HCT116 (cell line): ENCODE results near the gene UNC93B1. TPM values are rescaled to one million over a fixed set of nuclear protein-coding genes. Genes with fewer than 3 reads are reported as not detected.

ENCODE experiments used
- ATAC-seq: fragments of 200-7000 bp; cut with Tn5 transposase; 2 replicates; pipeline ENCODE4 v1.9.1; 2020; ENCODE audit warnings: mild to moderate bottlenecking, moderate library complexity
- BruUV-seq: library from RNA; stranded (reverse); fragments of 400-500 nt; replicated peaks from 2 replicates; lab custom pipeline; 2021; lab: Mats Ljungman, UMichigan
- CTCF ChIA-PET: fragments of 300-600 bp; sonication (Branson Sonifier 250); formaldehyde crosslinking; loops from one replicate; lab custom pipeline; 2021; ENCODE audit warnings: antibody characterized with exemption; lab: Charles Lee
- POLR2A ChIA-PET: fragments of 300-600, 350-600 bp; sonication (Branson Sonifier 250); formaldehyde crosslinking; loops from one replicate; lab custom pipeline; 2021; ENCODE audit warnings: antibody characterized with exemption; lab: Charles Lee
- RAD21 ChIA-PET, 2 experiments: fragments of 300-600 bp; sonication (Branson Sonifier 250); formaldehyde crosslinking; loops; one replicate each; lab custom pipeline; 2023; ENCODE audit warnings: low total read pairs in 2 of 2; ENCODE audit not compliant: uncharacterized antibody in 2 of 2, unreplicated experiment in 2 of 2, low non-redundant PET in 1 of 2; lab: Charles Lee
- DNase-seq: peaks from one replicate; pipeline ENCODE4 v3.0.0-alpha.2; 2010; ENCODE audit warnings: low read depth, low spot score
- H2AFZ ChIP-seq: fragments of 200-600 bp; shearing (Covaris generic), sonication (generic); 2 replicates; pipeline ENCODE4 v1.6.1; 2017; ENCODE audit warnings: low read depth, mixed run types, mixed read lengths, antibody characterized with exemption, low read length; ENCODE audit not compliant: poor library complexity, severe bottlenecking
- H3K27ac ChIP-seq: 2 replicates; pipeline ENCODE4 v1.5.1; 2012; ENCODE audit warnings: low read depth, low read length
- H3K27me3 ChIP-seq: fragments of 200-600 bp; sonication (generic); 2 replicates; pipeline ENCODE4 v1.6.1; 2016; ENCODE audit warnings: mixed run types, low read length, mixed read lengths; ENCODE audit not compliant: insufficient read depth
- H3K36me3 ChIP-seq, 2 experiments: fragments of 200-500 bp in 1 of 2; fragments of 200-600 bp in 1 of 2; sonication (Bioruptor generic) in 1 of 2; sonication (generic) in 1 of 2; 2 replicates each; pipeline versions ENCODE4 v1.5.1 to v1.6.1; 2014 to 2016; ENCODE audit warnings: low read length in 2 of 2, inconsistent platforms in 1 of 2, mixed read lengths in 1 of 2, mixed run types in 1 of 2; ENCODE audit not compliant: insufficient read depth in 2 of 2, control insufficient read depth in 1 of 2
- H3K4me1 ChIP-seq, 2 experiments: fragments of 200-600 bp in 1 of 2; sonication (generic) in 1 of 2; 2 replicates each; pipeline versions ENCODE4 v1.5.1 to v1.6.1; 2012 to 2017; ENCODE audit warnings: low read length in 2 of 2, inconsistent platforms in 1 of 2, mild to moderate bottlenecking in 1 of 2, mixed read lengths in 1 of 2, mixed run types in 1 of 2, moderate library complexity in 1 of 2; ENCODE audit not compliant: insufficient read depth in 2 of 2, control insufficient read depth in 1 of 2
- H3K4me2 ChIP-seq: fragments of 200-600 bp; sonication (generic); 2 replicates; pipeline ENCODE4 v1.6.1; 2017; ENCODE audit warnings: mixed run types, low read length, mixed read lengths
- H3K4me3 ChIP-seq, 2 experiments: fragments of 200-600 bp in 1 of 2; sonication (generic) in 1 of 2; replicated peaks in 1 of 2; 2 replicates each; pipeline ENCODE4 v1.5.1; 2011 to 2016; ENCODE audit warnings: low read length in 2 of 2, control low read depth in 1 of 2, low read depth in 1 of 2, mild to moderate bottlenecking in 1 of 2, mixed read lengths in 1 of 2, mixed run types in 1 of 2
- H3K79me2 ChIP-seq: fragments of 200-600 bp; sonication (generic); 2 replicates; pipeline ENCODE4 v1.6.1; 2017; ENCODE audit warnings: mild to moderate bottlenecking, mixed run types, low read length, moderate library complexity, mixed read lengths; ENCODE audit not compliant: insufficient read depth
- H3K9ac ChIP-seq: fragments of 200-600 bp; sonication (generic); 2 replicates; pipeline ENCODE4 v1.6.1; 2016; ENCODE audit warnings: low read length, mixed read lengths
- H3K9me2 ChIP-seq: fragments of 200-600 bp; sonication (generic), shearing (Covaris generic); 2 replicates; pipeline ENCODE4 v1.6.1; 2017; ENCODE audit warnings: mixed run types, mild to moderate bottlenecking, moderate library complexity; ENCODE audit not compliant: insufficient read depth
- H3K9me3 ChIP-seq, 2 experiments: fragments of 200-500 bp in 1 of 2; fragments of 200-600 bp in 1 of 2; sonication (Bioruptor generic) in 1 of 2; sonication (generic) in 1 of 2; 2 replicates each; pipeline ENCODE4 v1.6.1; 2014 to 2017; ENCODE audit warnings: low read length in 2 of 2, mixed read lengths in 2 of 2, inconsistent platforms in 1 of 2, low read depth in 1 of 2, mild to moderate bottlenecking in 1 of 2, mixed run types in 1 of 2, moderate library complexity in 1 of 2; ENCODE audit not compliant: control insufficient read depth in 1 of 2, insufficient read depth in 1 of 2
- H4K20me1 ChIP-seq: fragments of 200-600 bp; sonication (generic), shearing (Covaris generic); 2 replicates; pipeline ENCODE4 v1.6.1; 2017; ENCODE audit warnings: mixed run types, mild to moderate bottlenecking, moderate library complexity; ENCODE audit not compliant: insufficient read depth
- CBX3 ChIP-seq: IDR thresholded peaks from 2 replicates; pipeline ENCODE4 v1.6.1; 2012; ENCODE audit warnings: low read depth
- CEBPB ChIP-seq: IDR thresholded peaks from 2 replicates; pipeline ENCODE4 v1.6.1; 2012; ENCODE audit warnings: low read depth
- ELF1 ChIP-seq: IDR thresholded peaks from 2 replicates; pipeline ENCODE4 v1.6.1; 2012; ENCODE audit warnings: low read depth, borderline replicate concordance
- EZH2 ChIP-seq: fragments of 200-600 bp; sonication (generic); IDR thresholded peaks from 2 replicates; pipeline ENCODE4 v1.6.1; 2017; ENCODE audit warnings: antibody characterized with exemption, mixed run types
- EZH2phosphoT487 ChIP-seq: fragments of 200-600 bp; IDR thresholded peaks from 2 replicates; pipeline ENCODE4 v1.6.1; 2018; ENCODE audit warnings: antibody characterized with exemption, borderline replicate concordance
- MAX ChIP-seq: IDR thresholded peaks from 2 replicates; pipeline ENCODE4 v1.6.1; 2012
- POLR2AphosphoS5 ChIP-seq: IDR thresholded peaks from 2 replicates; pipeline ENCODE4 v1.6.1; 2011; ENCODE audit warnings: mild to moderate bottlenecking, low read depth, low read length, moderate library complexity
- RAD21 ChIP-seq: IDR thresholded peaks from 2 replicates; pipeline ENCODE4 v1.6.1; 2012; ENCODE audit warnings: low read depth, mild to moderate bottlenecking
- SRF ChIP-seq: IDR thresholded peaks from 2 replicates; pipeline ENCODE4 v1.6.1; 2012; ENCODE audit warnings: low read depth
- ZBTB33 ChIP-seq: IDR thresholded peaks from 2 replicates; pipeline ENCODE4 v1.6.1; 2011; ENCODE audit warnings: mild to moderate bottlenecking, low read length, moderate library complexity; ENCODE audit not compliant: insufficient replicate concordance; ENCODE audit errors: extremely low read depth
- ZFX ChIP-seq: fragments of 450-650 bp; IDR thresholded peaks from 2 replicates; pipeline ENCODE4 v1.6.1; 2017
- ZNF274 ChIP-seq: fragments of 200-500 bp; sonication (Bioruptor generic); IDR thresholded peaks from 2 replicates; pipeline ENCODE4 v1.6.1; 2014; ENCODE audit warnings: mild to moderate bottlenecking, low read depth, low read length, inconsistent platforms
- intact Hi-C: fragments of 100-400 bp; cut with micrococcal nuclease; formaldehyde crosslinking; loops from 2 replicates; pipeline ENCODE4 v1.10.0; 2022
- total RNA-seq: library from RNA; stranded (reverse); gene quantifications from one replicate; pipeline ENCODE4 v1.2.1, GENCODE V29; 2021; ENCODE audit not compliant: unreplicated experiment
- TF ChIP-seq, protein P1 (sequence below), 3 experiments: fragments of 200-600 bp in 1 of 3; sonication (generic) in 1 of 3; IDR thresholded peaks in 2 of 3; conservative IDR thresholded peaks in 1 of 3; 2 replicates each; pipeline ENCODE4 v1.5.1; 2012 to 2017; ENCODE audit warnings: low read depth in 2 of 3, low read length in 2 of 3, antibody characterized with exemption in 1 of 3, borderline replicate concordance in 1 of 3, control low read depth in 1 of 3, mild to moderate bottlenecking in 1 of 3, mixed read lengths in 1 of 3, mixed run types in 1 of 3, moderate library complexity in 1 of 3; ENCODE audit not compliant: insufficient read depth in 1 of 3

UNC93B1 gene
- total RNA-seq, 1 experiment from 2014 or later = 72.9 TPM

DNA sequence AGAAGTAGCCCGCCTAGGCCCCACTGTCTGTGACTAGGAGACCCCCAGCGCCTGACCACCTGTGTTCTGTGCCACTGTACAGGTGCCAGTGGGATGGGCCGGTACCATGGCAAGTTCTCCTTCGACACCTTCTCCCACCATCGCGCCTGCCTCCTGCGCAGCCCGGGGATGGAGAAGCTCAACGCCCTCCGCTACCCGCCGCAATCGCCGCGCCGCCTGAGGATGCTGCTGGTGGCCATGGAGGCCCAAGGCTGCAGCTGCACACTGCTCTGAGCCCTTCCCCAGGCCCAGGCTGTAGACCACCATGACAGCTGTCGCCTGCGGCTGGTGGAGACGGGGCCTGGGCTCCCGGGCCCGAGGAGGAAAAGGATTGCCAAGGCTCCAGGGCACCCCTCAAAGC lies 23.8 kb upstream of the UNC93B1 start (continued):
- TF ChIP-seq, protein P1, sequence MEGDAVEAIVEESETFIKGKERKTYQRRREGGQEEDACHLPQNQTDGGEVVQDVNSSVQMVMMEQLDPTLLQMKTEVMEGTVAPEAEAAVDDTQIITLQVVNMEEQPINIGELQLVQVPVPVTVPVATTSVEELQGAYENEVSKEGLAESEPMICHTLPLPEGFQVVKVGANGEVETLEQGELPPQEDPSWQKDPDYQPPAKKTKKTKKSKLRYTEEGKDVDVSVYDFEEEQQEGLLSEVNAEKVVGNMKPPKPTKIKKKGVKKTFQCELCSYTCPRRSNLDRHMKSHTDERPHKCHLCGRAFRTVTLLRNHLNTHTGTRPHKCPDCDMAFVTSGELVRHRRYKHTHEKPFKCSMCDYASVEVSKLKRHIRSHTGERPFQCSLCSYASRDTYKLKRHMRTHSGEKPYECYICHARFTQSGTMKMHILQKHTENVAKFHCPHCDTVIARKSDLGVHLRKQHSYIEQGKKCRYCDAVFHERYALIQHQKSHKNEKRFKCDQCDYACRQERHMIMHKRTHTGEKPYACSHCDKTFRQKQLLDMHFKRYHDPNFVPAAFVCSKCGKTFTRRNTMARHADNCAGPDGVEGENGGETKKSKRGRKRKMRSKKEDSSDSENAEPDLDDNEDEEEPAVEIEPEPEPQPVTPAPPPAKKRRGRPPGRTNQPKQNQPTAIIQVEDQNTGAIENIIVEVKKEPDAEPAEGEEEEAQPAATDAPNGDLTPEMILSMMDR (IDR thresholded peaks at IDR 0.05 in 2 of 3, conservative IDR thresholded peaks at IDR 0.05 in 1 of 3; ENCODE audit: borderline replicate concordance in 1 of 3, insufficient read depth in 1 of 3, low read depth in 2 of 3, low read length in 2 of 3) = no peak
- TF ChIP-seq CEBPB (no peak), ZBTB33 (no peak), ELF1 (no peak), CBX3 (no peak), RAD21 (no peak), MAX (no peak)

GRCh38 chr11:68026391-68027105 lies 22.7 kb upstream of the UNC93B1 start:
- ChIA-PET CTCF (no interaction called here), RAD21 (no interaction called here), POLR2A (no interaction called here)
- ATAC-seq (no peak), DNase-seq (no peak)
- Histone ChIP-seq H3K36me3 (no peaks in the 10 kb centered on the region), H4K20me1 (no peaks in the 10 kb centered on the region), H3K27me3 (no peaks in the 10 kb centered on the region), H3K27ac (no peak overlapping the region), H3K9me3 (peaks cover 0 to 5% of the 10 kb centered on the region in 2 experiments; a peak in 1 of 4 replicates), H2AFZ (no peak overlapping the region), H3K9me2 (no peaks in the 10 kb centered on the region), H3K4me3 (no peak overlapping the region), H3K4me2 (no peak overlapping the region), H3K9ac (0 out of 2 replicates have a peak overlapping the region, but pooled peaks have one; percentile 13), H3K79me2 (peaks cover 9% of the 10 kb centered on the region), H3K4me1 (peaks cover 29 to 59% of the 10 kb centered on the region in 2 experiments)
- BruUV-seq = no TSS peak
- intact Hi-C loops = loop anchor here (5.0 kb wide), 1 partner anchor 181 kb away; no protein-coding TSS in a partner anchor
- TF ChIP-seq EZH2phosphoT487 (no peak), POLR2AphosphoS5 (no peak), ZFX (no peak), ZNF274 (no peak), EZH2 (no peak), SRF (no peak), MAX (no peak)
